Fibroblast of upper back skin (primary cell): Measurements from ENCODE around the gene ANK2.
A peak's percentile ranks its signal among the peaks of the same experiment; 100 is the strongest.

Experiments
- DNase-seq: peaks from one replicate; pipeline ENCODE4 v3.0.0-alpha.2; 2013

ANK2 gene

DNA sequence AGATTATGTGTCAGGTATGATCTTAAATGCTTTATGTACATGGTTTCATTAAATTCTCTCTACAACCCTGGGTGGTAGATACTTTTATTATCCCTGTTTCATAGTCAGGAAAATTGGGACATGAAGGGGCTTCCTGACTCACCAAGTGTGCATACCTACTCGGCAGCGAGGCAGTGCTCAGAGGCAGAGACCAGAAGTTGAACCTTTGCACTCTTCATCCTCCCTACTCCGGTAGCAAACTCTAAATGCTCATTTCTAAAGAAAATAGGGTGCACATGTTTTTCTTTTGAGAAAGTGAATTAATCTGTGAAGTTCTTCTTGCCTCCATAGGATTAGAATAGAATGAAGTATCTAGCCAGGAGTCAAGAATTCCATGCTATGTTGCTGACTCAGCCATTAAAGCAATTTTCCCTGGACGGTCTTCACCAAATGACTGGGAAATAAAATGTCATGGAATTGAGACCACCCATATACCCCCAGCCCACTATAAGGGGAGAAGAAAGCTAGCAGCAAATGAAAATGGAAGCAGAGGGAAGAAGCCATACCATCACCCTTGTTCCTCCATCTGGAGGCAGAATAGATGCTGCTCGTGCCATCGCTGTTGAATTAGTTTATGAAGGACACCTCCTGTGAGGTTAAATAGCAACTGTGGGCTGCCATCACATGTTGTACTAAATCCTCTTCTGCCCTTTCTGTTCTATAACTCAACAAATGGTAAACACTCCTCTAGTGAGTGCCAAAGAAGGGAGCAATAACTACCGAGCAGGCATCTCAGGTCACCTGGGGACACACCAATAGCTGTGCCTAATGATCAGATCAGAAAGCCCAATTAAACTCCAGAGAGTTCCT, 356.6 kb downstream of the ANK2 start:
- no peak for DNase-seq

DNA sequence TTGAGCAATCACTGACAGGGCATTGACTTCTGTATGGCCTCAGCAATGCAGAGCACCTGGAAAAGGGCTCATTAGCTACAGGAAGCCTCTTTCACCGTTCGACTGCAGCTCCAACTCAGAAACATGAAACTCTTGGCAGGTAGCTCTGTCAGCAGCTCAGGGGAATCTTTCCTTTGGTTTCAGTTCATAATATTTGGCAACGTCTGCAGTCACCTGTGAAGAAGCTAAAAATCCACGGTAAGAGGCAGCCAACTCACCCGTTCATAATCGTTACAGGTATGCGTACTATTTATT, 357.2 kb downstream of the ANK2 start:
- no peak for DNase-seq

DNA sequence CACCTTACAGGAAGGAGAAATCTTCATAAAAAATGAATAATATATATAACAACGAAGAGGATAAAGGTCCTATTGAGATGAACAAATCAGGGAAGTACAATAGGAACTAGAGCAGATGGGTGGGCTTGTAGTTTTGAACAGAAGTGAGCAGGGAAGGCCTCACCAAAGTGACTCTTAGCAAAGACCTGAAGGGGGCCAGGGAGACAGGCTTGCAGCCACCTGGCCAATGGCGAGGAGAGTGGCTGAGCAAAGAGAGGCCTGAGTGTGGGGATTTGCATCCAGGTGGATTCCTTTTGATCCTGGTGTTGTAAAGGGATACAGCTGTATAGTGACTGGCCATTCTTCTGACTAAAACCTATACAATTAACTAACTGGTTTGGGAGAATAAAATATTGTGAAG, 358.0 kb downstream of the ANK2 start:
- no peak for DNase-seq

DNA sequence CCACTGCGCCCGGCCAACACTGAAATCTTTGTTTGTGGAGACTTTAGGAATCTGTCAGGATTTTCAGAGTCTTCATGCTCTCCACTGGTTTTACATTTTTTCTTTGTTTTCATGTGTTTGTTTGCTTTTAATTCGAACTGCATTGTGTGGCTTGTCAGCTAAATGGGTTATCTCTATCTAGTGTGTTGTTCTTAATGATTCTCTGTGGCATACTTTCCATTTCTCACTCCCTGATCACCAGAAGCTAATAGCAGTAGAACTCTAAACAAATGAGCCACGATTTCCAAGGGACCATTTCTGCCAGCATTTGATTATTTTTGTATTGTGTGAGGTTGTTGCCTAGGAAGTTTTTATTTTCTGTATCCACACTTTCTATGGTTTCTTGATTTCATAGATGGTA, 359.7 kb downstream of the ANK2 start:
- no peak for DNase-seq

DNA sequence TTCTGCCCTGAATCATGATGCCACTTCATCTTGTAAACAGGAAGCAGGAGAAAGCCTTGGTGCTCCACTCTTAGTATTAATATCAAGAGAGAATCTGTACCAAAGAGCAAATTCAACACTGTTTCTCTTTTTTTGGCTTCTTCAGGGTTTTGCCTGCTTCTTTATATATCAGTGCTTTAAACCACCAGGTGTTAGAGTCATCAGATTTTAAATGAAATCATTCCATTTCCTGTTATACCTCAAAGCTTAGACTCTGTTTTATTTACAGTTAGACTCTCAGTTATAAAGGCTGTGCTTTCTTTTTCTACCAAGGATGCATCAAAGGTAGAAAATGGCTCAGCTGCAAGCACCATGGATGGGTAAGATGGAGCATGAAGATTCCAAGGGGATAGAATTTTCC, 361.2 kb downstream of the ANK2 start:
- no peak for DNase-seq

DNA sequence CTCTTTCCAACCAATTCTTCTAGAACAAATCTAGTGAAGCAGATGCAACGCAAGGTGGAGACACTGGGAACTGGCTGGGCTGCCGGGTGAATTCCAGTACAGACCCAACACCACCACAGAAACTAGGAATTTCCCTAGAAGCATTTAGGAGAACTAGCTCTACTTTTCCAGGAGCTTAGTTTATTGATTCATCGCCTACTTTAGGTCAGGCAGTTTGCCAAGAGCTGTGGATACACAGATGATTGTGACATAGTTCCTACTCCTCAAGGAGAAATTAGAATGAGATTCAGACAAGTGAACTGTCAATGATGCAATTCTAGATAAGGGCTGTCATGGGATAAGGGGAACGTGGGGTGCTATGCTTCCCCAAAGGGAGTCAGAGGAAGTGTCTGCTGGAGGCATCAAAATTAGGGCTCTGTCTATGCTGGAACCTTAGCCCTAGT, 362.1 kb downstream of the ANK2 start:
- DNase-seq, result peak; percentile 96

DNA sequence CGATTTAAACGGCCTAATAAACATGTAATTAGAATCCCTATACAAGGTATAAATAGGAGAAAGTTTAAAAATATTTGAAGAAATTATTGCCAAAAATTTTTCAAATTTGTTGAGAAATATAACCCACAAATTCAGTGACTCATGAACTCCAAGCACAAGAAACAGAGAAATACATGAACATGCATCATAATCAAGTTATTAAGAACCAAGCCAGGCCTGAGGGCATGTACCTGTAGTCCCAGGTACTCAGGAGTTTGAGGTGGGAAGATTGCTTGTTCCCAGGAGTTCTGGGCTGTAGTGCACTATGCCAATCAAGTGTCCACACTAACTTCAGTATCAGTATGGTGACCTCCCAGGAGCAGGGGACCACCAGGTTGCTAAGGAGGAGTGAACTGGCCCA, 370.2 kb downstream of the ANK2 start:
- no peak for DNase-seq

DNA sequence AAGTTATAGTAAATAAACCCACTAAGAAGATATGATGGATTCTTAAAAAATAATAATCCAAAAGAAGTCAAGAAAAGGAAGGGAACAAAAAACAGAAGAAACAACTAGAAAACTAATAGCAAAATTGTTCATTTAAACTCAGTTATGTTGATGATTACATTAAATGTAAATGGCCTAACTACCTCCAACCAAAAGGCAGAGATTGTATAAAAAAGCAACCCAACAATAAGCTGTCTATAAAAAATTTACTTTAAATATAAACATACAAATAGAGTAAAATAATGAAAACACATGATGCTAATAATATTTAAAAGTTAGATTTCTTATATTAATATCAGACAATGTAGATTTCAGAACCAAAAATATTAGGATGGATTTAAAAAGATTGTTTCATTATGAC, 371.5 kb downstream of the ANK2 start:
- DNase-seq, result no peak

DNA sequence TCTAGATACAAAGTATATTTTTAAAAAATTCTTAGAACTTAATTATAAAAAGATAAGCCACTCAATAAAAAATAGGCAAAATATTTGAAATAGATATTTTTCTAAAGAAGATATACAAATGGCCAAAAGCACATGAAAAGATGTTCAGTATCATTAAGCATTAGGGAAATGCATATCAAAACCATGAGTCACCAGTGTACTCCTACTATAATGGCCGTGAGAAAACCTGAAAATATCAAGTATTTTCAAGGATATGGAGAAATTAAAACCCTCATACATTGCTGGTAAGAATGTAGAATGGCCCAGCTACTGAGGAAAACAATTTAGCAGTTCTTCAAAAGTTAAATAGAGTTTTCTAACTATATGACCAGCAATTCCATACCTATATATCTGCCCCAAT, 374.2 kb downstream of the ANK2 start:
- DNase-seq, result peak; percentile 29

DNA sequence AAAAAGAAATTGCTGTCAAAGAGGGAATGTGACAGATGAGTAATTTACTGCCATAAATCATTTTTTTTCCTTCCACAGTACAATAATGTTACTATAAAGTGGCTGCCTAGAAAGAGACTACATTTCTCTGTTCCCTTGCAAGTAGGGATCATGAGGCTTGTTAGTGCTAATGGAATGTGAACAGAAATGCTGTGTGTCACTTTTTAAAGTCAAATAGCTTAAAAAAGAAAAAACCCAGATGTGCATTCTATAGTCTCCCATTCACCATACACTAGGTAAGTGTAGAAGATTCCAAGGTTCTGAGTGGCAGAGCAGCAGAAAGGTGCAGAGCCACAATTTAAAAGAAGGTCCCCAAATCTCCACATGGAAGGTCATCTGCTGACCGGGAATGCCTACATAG, 383.7 kb downstream of the ANK2 start:
- peak; percentile 38 for DNase-seq
